PC-9 (cell line): ENCODE measurements around the gene CELF4. TPM values are rescaled to one million over a fixed set of nuclear protein-coding genes. Genes with fewer than 3 reads are reported as not detected.

Source experiments
- BruUV-seq: library from RNA; stranded (reverse); fragments of 400-500 nt; replicated peaks from 2 replicates; lab custom pipeline; 2021; lab: Mats Ljungman, UMichigan
- CTCF ChIA-PET: fragments of 300-600 bp; sonication (Branson Sonifier 250); formaldehyde crosslinking; loops from one replicate; lab custom pipeline; 2022; ENCODE audit warnings: antibody characterized with exemption; lab: Charles Lee
- POLR2A ChIA-PET: fragments of 300-600 bp; sonication (Branson Sonifier 250); formaldehyde crosslinking; loops from one replicate; lab custom pipeline; 2022; ENCODE audit warnings: antibody characterized with exemption; ENCODE audit not compliant: unreplicated experiment; lab: Charles Lee
- DNase-seq, 2 experiments: peaks; one replicate each; pipeline versions ENCODE4 v3.0.0 to v3.0.0-alpha.2; 2015 to 2022; ENCODE audit warnings: mixed read lengths in 1 of 2
- H2AFZ ChIP-seq: fragments of 200-600 bp; sonication (generic); 2 replicates; pipeline ENCODE4 v1.8.1; 2017; ENCODE audit warnings: antibody characterized with exemption
- H3F3A ChIP-seq: fragments of 200-600 bp; sonication (generic); 2 replicates; pipeline ENCODE4 v1.8.1; 2017; ENCODE audit warnings: antibody characterized with exemption, mild to moderate bottlenecking, low read depth; ENCODE audit not compliant: insufficient read depth
- H3K27ac ChIP-seq: fragments of 200-600 bp; sonication (generic); 2 replicates; pipeline ENCODE4 v1.6.1; 2016; ENCODE audit warnings: mixed run types
- H3K27me3 ChIP-seq: fragments of 200-600 bp; sonication (generic); 2 replicates; pipeline ENCODE4 v1.6.1; 2016; ENCODE audit warnings: low read depth, mixed run types; ENCODE audit not compliant: insufficient read depth
- H3K36me3 ChIP-seq: fragments of 200-600 bp; sonication (generic); 2 replicates; pipeline ENCODE4 v1.6.1; 2016; ENCODE audit warnings: low read depth, mixed run types
- H3K4me1 ChIP-seq: fragments of 200-600 bp; sonication (generic); replicated peaks from 2 replicates; pipeline ENCODE4 v1.6.1; 2016; ENCODE audit warnings: mixed run types; ENCODE audit not compliant: insufficient read depth
- H3K4me2 ChIP-seq: fragments of 200-600 bp; sonication (generic); 2 replicates; pipeline ENCODE4 v1.6.1; 2017; ENCODE audit warnings: mixed run types
- H3K4me3 ChIP-seq: fragments of 200-600 bp; sonication (generic); 2 replicates; pipeline ENCODE4 v1.6.1; 2016; ENCODE audit warnings: mixed run types
- H3K79me2 ChIP-seq: fragments of 200-600 bp; sonication (generic); 2 replicates; pipeline ENCODE4 v1.6.1; 2017; ENCODE audit warnings: low read depth, mixed run types
- H3K9me2 ChIP-seq: fragments of 200-600 bp; sonication (generic); 2 replicates; pipeline ENCODE4 v1.8.1; 2017; ENCODE audit warnings: mild to moderate bottlenecking; ENCODE audit not compliant: insufficient read depth
- H3K9me3 ChIP-seq: fragments of 200-600 bp; sonication (generic); 2 replicates; pipeline ENCODE4 v1.8.1; 2016; ENCODE audit warnings: low read depth; ENCODE audit not compliant: insufficient read depth
- H4K20me1 ChIP-seq: fragments of 200-600 bp; sonication (generic); 2 replicates; pipeline ENCODE4 v1.8.1; 2017; ENCODE audit not compliant: insufficient read depth
- CTCF ChIP-seq: fragments of 200-600 bp; sonication (generic); conservative IDR thresholded peaks from 2 replicates; pipeline ENCODE4 v1.6.1; 2017; ENCODE audit warnings: mixed run types, antibody characterized with exemption, mild to moderate bottlenecking, moderate library complexity
- EZH2 ChIP-seq: fragments of 200-600 bp; sonication (generic); IDR thresholded peaks from 2 replicates; pipeline ENCODE4 v1.8.0; 2017; ENCODE audit warnings: antibody characterized with exemption, low read depth
- intact Hi-C: fragments of 100-400 bp; cut with micrococcal nuclease; formaldehyde crosslinking; loops from one replicate; pipeline ENCODE4 v1.10.0; 2022; ENCODE audit not compliant: unreplicated experiment
- total RNA-seq: library from RNA; stranded (reverse); gene quantifications from 2 replicates; pipeline ENCODE4 v1.2.3, GENCODE V29; 2021

CELF4 gene
- total RNA-seq, 1 experiment from 2014 or later = 1.2 TPM

DNA sequence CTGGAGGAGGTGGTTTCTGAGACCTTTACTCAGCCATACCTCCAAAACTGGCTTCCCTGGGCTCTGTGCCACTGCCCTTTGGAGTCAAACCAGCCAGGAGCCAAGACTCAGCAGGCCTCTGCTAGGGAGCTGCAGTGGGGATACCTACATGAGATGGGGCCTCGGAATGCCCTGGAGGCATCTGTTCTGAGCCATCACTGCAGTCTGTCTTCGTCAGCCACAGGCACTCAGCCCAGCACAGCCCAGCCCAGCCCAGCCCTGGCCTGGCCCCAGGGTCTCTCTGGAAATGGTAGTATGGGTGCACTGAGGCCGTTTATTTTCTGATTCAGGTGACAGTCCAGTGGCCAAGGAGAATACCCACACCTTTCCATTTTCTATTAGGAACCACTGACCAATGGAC, 209.8 kb downstream of the CELF4 start:
- TF ChIP-seq EZH2 (no peak), CTCF (no peak)
- intact Hi-C loops = no loop called here
- Histone ChIP-seq H3F3A (no peaks in the 10 kb centered on the region), H3K27ac (no peak overlapping the region), H2AFZ (no peak overlapping the region), H4K20me1 (no peaks in the 10 kb centered on the region), H3K9me3 (no peaks in the 10 kb centered on the region), H3K36me3 (no peaks in the 10 kb centered on the region), H3K79me2 (no peaks in the 10 kb centered on the region), H3K4me2 (no peak overlapping the region), H3K4me1 (no peaks in the 10 kb centered on the region), H3K27me3 (peaks cover 6% of the 10 kb centered on the region; the same call in 1 of the 2 replicates), H3K9me2 (no peaks in the 10 kb centered on the region), H3K4me3 (no peak overlapping the region)
- DNase-seq = no peak
- CTCF ChIA-PET = no interaction called here
- POLR2A ChIA-PET = no interaction called here
- no TSS peak for BruUV-seq

DNA sequence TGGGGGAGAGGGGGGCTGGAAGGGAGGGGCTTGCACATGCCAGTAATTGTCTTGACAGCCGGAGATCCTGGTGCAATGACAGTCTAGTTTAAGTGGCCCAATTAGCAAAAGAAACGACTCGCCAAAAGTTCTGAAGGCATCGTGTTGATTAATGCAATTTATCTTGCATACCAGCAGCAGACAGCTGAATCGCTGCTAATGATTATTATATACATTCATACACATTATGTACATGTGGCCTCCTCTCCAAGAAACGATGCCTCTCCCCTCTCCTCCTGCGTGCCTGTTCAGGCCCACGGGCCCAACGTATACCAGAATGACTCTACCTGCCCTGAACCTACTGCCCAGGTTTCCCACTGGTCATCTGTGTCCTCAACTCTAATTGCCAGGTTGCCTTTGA, 214.5 kb downstream of the CELF4 start:
- POLR2A ChIA-PET = no interaction called here

GRCh38 chr18:37348729-37349128, 216.9 kb downstream of the CELF4 start:
- TF ChIP-seq EZH2 = no peak
- intact Hi-C loops = no loop called here

More for the DNA sequence above, 214.5 kb downstream of the CELF4 start:
- H3F3A ChIP-seq = no peaks in the 10 kb centered on the region
- H3K27ac ChIP-seq = no peak overlapping the region
- no peaks in the 10 kb centered on the region for H3K9me2 ChIP-seq
- H3K4me3 ChIP-seq = no peak overlapping the region
- H3K4me1 ChIP-seq = no peaks in the 10 kb centered on the region
- H3K36me3 ChIP-seq = no peaks in the 10 kb centered on the region
- intact Hi-C loops = no loop called here
- no peaks in the 10 kb centered on the region for H3K9me3 ChIP-seq
- no peaks in the 10 kb centered on the region for H3K27me3 ChIP-seq
- BruUV-seq = no TSS peak
- no peak for DNase-seq
- no peaks in the 10 kb centered on the region for H3K79me2 ChIP-seq
- no peaks in the 10 kb centered on the region for H4K20me1 ChIP-seq
- no peak for TF ChIP-seq EZH2
- TF ChIP-seq CTCF = no peak
- CTCF ChIA-PET = no interaction called here
- no peak overlapping the region for H3K4me2 ChIP-seq
- H2AFZ ChIP-seq = no peak overlapping the region

DNA sequence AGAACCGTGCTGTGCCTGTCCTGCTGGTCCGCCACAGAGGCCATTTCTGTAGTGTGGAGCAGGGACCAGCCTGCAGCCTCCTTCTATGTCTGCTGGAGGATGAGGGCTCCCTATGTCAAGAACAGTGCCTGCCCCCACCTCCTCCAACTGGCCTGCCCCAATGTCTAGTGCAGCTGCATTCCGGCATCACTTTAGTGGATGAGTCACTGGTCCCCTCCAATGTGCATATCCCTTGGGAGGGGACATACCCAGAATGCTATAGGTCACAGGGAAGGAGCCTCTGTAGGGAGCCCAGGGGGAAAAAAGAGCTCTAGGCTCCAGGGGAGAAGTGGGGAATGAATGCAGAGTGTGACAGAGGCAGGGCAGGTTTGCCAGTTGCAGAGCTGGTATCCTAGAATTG, 219.6 kb downstream of the CELF4 start:
- TF ChIP-seq CTCF = no peak
- TF ChIP-seq EZH2 = no peak

More at GRCh38 chr18:37348729-37349128, 216.9 kb downstream of the CELF4 start:
- H3K79me2 ChIP-seq = no peaks in the 10 kb centered on the region
- DNase-seq = no peak
- H3F3A ChIP-seq = no peaks in the 10 kb centered on the region
- no peaks in the 10 kb centered on the region for H3K9me3 ChIP-seq
- no peaks in the 10 kb centered on the region for H3K4me1 ChIP-seq
- no peak overlapping the region for H3K27ac ChIP-seq
- H3K4me2 ChIP-seq = no peak overlapping the region
- ChIA-PET CTCF (no interaction called here), POLR2A (no interaction called here)
- H3K9me2 ChIP-seq = no peaks in the 10 kb centered on the region
- no peaks in the 10 kb centered on the region for H3K36me3 ChIP-seq
- no peak overlapping the region for H2AFZ ChIP-seq
- H4K20me1 ChIP-seq = no peaks in the 10 kb centered on the region
- peaks cover 5% of the 10 kb centered on the region; the same call in 1 of the 2 replicates for H3K27me3 ChIP-seq
- no peak overlapping the region for H3K4me3 ChIP-seq
- no TSS peak for BruUV-seq

More for the DNA sequence above, 219.6 kb downstream of the CELF4 start:
- Histone ChIP-seq H2AFZ (no peak overlapping the region), H4K20me1 (no peaks in the 10 kb centered on the region), H3K4me3 (no peak overlapping the region), H3K27me3 (peaks cover 7% of the 10 kb centered on the region), H3K4me1 (no peaks in the 10 kb centered on the region), H3K9me3 (no peaks in the 10 kb centered on the region), H3K27ac (no peak overlapping the region), H3K4me2 (no peak overlapping the region), H3K9me2 (no peaks in the 10 kb centered on the region), H3K79me2 (no peaks in the 10 kb centered on the region), H3K36me3 (no peaks in the 10 kb centered on the region), H3F3A (no peaks in the 10 kb centered on the region)
- no TSS peak for BruUV-seq
- no peak for DNase-seq
- intact Hi-C loops = no loop called here
- CTCF ChIA-PET = no interaction called here
- POLR2A ChIA-PET = no interaction called here
